HG02610 (cell line): ENCODE measurements around the gene UBQLN3.

Experiments used
- ATAC-seq: cut with Tn5 transposase; IDR thresholded peaks from one replicate; pipeline ENCODE4 v1.9.1; 2021; ENCODE audit warnings: mild to moderate bottlenecking, moderate library complexity; ENCODE audit not compliant: unreplicated experiment

The UBQLN3 gene

DNA sequence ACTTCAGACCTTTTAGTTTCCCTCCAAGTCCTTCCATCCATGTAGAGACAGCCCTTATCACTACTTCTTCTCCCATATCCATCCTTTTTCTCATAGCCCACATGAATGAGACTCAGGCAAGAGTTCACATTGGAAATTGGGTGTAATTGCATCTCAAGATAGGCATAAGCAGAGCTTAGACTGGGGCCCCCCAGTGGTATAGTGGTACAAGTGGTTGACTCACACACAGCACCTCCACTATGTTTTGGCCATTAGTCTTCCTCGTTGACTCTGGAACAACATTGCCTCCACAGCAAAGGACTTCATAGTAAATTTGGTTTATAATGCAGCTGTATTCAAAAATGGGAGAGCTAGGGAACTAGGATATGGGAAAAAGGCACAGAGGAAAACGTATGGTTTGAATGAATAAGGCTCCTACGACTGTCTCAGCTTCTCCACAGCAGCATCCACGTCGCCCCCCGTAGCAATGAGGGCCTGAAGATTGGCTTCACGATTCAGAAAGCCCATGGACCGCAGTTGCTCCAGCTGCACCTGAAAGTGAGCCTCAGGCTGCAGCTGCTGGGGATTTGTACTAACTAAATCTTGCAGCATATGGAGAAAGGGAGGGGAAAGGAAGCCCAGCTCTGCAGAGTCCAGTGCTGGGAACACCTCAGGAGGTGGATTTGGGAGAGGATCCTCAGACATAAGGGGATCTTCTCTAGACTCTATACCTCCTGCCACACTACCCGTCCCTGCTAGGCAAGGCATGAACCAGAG is 2.4 kb downstream of the UBQLN3 start:
- ATAC-seq = no peak

DNA sequence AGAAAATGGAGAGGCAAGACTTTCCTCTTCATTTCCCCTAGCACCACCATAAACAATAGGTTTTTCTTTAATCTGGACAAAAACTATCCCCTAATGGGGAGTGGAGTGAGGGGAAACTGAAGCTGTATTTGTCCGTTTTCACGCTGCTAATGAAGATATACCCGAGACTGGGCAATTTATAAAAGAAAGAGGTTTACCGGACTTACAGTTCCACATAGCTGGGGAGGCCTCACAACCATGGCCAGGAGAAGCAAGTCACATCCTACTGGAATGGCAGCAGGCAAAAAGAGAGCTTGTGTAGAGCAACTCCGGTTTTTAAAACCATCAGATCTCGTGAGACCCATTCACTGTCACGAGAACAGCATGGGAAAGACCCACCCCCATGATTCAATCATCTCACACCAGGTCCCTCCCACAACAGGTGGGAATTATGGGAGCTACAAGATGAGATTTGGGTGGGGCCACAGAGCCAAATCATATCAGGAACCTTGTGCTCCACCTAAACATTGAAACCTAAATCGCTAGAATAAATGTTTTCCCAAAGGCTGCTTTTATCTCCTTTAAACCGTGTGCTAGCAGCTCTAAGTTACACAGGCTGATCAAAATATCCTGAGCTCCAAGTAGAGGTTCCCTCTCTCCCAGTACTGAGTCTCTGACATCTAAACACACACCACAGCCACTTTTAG is 4.3 kb downstream of the UBQLN3 start:
- ATAC-seq = no peak

DNA sequence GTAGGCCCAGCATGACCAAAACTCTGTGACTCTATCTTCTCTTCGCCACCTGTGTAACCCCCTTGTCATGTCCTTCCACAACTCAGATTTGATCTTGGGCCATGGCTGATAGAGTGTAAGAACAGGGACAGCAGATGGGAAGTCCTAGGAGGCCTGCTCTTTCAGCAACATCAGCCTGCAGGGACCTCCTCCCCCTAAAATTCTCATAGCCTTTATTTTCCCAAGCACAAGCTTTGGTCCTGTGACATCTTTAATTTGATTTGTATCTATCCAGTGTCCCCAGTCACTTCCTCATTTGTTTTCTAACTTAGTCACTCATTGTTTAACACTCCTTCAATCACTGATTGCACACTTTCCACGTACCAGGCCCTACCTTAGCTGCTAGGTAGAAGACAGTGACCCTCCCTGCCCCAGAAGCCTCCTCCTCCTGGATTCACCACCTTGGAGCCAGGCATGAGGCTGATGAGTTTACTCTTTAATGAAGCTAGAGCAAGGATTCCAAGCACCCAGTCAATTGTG is 5.3 kb downstream of the UBQLN3 start:
- ATAC-seq = no peak

DNA sequence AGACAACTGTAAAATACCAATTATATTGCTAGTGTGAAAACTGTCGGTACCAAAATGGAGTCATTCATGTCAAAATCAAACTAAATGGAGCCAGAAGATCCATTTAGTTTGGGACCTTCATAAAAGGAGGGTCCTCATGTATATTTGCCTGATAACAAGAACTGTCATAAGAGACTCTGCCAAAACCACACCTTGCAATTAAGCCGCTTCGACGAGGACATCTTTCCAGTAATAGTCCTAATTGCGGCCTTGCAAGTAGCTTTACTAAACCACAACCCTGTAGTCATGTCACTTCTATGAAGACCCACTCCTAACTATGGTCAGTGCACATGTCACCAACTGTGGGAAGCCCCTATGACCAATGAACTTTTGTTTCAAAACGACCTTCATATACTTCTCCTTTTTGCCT is 9.4 kb downstream of the UBQLN3 start:
- ATAC-seq = no peak

DNA sequence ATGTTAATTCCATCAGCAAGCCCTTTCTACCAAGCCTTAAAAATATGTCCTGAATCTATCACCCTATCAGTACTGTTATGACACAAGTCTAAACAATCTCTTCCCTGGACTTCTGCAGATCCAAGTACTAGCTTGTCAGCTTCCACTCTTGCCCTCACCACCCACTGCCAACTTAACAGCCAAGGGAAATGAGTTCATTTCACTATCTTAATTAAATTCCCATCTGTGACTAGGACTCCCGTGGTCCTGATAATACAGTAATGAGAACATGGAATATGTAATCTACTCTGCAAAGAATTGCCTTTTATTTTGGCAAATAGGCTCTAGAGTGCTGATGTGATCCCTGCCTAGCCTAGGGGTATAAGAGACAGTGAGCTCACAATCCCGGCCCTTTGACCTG is 10.1 kb downstream of the UBQLN3 start:
- no peak for ATAC-seq

DNA sequence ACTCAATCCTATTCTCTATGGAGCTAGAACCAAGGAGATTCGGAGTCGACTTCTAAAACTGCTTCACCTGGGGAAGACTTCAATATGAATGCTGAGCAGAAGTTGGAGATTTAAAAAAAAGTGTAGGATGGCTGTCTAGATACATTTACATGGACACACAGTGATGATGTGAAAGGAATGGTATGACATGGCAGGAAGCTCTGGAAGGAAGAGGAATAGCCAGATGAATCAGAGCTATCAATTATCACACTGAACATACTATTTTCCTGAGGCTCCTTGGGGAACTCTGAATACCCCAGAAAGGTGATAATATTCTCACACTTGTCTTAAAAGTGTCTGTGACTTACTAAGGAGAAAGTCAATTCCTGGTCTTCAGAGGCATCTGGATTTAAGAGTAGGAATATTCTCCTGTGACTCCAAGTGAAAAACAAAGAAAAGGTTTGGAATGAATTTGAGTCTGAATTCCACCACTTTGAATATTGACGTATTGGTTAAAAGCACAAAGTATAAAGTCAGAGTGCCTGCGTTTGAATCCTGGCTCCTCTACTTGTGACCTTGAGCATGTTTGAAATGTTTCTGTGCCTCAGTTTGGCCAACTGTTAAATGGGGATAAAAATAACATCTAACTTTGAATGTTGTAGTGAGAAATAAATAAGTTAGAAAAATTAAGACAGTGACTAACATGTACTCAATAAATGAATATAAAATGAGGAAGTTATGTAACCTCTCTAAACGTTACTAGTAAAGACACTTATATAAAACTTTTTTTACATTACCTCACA is 20.0 kb downstream of the UBQLN3 start:
- no peak for ATAC-seq

DNA sequence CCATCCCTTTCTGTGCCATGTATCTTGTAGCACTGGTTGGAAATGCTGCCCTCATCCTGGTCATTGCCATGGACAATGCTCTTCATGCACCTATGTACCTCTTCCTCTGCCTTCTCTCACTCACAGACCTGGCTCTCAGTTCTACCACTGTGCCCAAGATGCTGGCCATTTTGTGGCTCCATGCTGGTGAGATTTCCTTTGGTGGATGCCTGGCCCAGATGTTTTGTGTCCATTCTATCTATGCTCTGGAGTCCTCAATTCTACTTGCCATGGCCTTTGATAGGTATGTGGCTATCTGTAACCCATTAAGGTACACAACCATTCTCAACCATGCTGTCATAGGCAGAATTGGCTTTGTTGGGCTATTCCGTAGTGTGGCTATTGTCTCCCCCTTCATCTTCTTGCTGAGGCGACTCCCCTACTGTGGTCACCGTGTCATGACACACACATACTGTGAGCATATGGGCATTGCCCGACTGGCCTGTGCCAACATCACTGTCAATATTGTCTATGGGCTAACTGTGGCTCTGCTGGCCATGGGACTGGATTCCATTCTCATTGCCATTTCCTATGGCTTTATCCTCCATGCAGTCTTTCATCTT is 20.9 kb downstream of the UBQLN3 start:
- no peak for ATAC-seq

DNA sequence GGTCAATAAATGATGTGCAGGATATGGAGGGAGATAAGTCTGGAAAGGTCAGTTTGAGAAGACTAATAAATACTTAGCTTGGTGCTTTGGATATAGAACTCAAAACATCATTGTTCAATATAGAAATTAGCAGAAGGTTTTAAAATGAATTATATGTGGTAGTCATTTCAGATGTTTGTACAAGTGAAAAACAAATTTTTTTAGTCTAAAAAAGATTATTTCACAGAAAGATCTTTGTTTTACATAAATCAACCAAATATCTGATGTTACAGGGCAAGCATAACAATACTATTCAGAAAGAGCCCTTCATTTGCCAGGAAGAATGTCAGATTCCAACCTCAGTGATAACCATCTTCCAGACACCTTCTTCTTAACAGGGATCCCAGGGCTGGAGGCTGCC is 21.4 kb downstream of the UBQLN3 start, which contains the start of gene OR52D1:
TSS of gene OR52D1 (plus strand) at position 301 of the 400 bp plus-strand sequence. CDS start at position 323, 22 bp downstream.
- no peak for ATAC-seq

DNA sequence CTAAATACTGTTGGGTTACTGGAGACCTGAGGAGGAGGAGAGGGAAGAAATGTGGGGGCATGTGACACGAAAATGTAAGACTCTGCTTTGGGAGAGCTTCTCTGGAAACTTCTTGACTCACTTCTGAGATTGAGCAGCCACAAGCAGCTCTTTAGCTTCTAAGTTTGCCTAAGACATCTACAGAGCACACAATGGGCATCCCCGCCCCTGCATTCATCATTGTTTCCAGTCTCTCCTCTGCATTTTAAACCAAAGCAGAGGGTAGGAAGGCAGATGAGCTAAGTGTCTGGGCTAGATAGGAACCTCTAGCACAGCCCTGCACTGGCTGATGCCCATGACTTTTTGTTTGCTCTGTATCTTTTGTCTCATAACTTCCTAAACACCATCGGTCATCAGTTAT is 23.3 kb downstream of the UBQLN3 start:
- no peak for ATAC-seq

DNA sequence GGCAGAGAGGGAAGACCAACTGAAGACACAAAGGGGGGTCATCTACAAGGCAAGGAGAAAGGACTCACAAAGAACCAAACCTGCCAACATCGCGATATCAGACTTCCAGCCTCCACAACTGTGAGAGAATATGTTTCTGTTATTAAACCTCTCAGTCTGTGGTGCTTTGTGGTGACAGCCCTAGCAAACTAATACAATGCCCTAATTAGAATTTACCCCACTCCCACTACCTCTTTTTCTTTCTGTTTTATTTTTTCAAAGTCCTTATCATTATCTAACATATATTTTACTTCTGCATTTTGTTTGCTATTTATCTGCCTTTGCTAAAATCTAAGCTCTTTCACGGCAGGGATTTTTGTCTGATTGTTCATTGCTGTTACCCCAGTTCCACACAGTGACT is 23.8 kb downstream of the UBQLN3 start:
- ATAC-seq = no peak

DNA sequence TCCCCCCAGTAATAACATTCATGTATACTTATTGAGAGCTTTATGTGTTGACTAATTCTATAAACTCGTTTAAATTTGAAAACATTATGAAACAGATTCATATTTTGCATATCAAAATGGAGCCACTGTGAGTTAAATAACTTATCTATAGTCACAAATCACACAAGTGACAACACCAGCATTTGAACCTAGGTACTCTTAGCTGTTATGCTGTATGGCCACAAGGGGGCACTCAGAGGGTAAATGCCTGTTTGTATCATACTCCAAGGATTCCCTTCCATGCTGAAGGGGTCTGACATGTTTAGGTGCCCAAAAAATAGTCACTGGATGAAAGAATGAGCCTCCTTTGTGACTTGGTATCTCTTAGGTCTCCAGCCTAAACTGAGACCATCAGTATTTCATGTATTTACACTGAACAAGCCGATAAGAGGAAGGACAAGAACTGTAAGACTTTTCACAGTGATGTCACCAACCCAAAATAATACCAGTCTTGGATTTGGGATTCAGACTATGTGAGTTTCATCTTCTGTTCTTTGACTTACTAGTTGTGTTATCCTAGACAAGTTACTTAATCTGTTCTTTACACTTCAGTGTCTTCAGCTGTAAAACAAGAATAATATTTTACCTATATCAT is 33.5 kb downstream of the UBQLN3 start:
- ATAC-seq = peak; percentile 80

DNA sequence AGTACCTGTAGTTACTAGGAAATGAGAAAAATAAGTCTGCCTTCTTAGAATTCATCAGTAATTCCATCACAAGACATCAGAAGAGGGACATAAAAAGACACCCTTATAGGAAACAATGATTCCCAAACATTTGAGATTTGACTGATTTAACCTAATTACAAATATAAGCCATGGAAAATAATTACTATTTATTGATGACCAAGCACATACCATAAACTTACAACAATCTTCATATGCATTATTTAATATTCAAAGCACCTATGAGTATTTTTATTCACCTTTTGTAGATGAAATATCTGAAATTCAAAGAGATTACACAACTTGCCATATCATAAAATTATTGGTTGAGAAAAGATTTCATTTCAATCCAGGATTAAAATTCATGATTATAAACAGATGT is 35.8 kb downstream of the UBQLN3 start:
- no peak for ATAC-seq

DNA sequence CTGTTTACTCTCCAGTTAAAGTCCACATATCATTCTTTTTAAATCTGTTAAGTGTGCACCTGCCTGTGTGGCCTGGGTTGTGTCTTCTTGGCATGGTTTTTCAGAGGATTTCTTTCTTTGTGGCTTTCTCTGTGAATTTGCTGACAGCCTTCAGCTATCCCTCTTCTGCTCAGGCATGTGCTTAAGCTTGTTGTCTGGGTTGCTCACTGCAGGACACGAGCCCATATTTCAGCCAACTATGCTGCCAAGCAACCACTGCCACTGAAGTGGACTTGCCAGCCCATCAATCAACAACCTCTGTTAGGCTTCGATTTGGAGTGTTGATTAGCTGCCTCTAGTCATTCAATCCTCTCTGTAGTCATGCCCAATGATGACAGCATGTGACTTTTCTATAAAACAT is 42.2 kb downstream of the UBQLN3 start:
- no peak for ATAC-seq

DNA sequence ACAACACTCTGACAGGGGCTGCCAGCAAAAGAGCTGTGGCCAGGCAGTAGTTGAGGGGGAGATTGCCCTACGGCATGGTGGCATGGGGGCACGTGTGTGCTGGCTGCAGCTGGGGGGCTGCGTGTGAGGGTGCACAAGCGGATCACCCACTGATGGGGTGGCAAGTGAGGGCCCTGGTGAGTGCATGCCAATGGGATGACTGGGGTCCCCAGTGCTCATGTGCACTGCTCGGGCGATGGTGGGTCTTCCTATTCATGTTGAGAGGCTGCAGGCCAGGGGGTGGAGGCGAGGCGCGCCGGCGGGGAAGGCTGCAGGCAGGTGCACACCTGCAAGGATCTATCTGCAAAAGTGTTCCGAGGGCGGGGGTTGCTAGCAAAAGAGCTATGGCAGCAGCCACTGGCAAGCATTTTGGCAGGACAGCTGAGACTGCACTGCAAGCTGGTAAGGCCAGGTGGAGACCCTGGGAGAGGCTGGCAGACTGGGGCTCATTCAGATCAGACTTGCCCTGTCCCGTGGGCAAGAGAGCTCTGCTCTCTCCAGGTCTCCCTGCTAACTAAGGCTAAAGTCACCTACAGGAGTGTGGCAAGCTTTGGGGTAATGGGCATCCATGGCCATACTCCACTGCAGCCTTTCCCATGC is 48.7 kb downstream of the UBQLN3 start:
- no peak for ATAC-seq
